ENCODE measurements around the gene IPO5. TPM values are rescaled to one million over a fixed set of nuclear protein-coding genes. Genes with fewer than 3 reads are reported as not detected.

The IPO5 gene
- total RNA-seq, 1 experiment from 2014 or later = 342 TPM

DNA sequence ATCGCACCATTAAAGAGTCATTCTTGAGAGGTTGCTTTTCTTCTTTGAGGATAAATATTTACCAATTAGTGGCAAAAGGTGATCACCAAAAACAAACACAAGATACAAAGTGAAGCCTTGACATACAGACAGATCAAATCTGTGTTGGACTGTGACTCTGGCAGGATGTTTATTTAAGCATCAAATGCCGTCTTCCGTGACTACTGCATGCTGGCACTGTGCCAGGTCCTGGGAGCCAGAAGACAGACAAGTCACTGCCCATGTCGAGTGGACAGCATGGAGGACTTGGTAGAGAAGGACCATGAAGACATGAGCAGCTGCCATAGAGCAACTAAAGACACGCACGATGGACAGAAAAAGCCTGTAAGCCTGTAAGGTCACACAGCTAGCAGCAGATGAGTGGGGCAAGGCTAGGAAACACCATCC lies 96.6 kb downstream of the IPO5 start:
- peaks cover 4 to 6% of the 10 kb centered on the region in 2 experiments; a peak in 3 of 4 replicates for H3K4me1 Mint-ChIP-seq
- H2AFZ ChIP-seq (ENCODE audit: low read length) = no peak overlapping the region

More for the DNA sequence above, 96.6 kb downstream of the IPO5 start:
- Histone ChIP-seq H3T11ph (ENCODE audit: low read length) (no peak overlapping the region), H4K5ac (ENCODE audit: insufficient read length, low read depth, low read length) (no peak overlapping the region), H3K27ac (ENCODE audit: insufficient read length, low read depth, low read length) (no peak overlapping the region), H3K18ac (ENCODE audit: insufficient read length, low read depth, low read length) (no peak overlapping the region), H3K27me3 (ENCODE audit: insufficient read depth, low read length) (no peaks in the 10 kb centered on the region), H3K9ac (ENCODE audit: extremely low read depth, insufficient read length, low read length) (no peak overlapping the region), H2BK12ac (ENCODE audit: insufficient read length, low read depth, low read length) (no peak overlapping the region), H4K91ac (ENCODE audit: insufficient read length, low read depth, low read length) (no peak overlapping the region), H3K79me2 (ENCODE audit: insufficient read depth, low read length) (no peaks in the 10 kb centered on the region), H3K23ac (ENCODE audit: insufficient read length, low read depth, low read length) (no peak overlapping the region), H3K79me1 (ENCODE audit: insufficient read depth, low read depth, low read length, poor library complexity, severe bottlenecking) (no peaks in the 10 kb centered on the region), H3K14ac (ENCODE audit: insufficient read depth, low read length) (no peak overlapping the region; the same call in 1 of the 2 replicates), H2BK20ac (ENCODE audit: low read depth, low read length, poor library complexity, severe bottlenecking) (no peak overlapping the region), H4K20me1 (ENCODE audit: control insufficient read depth, insufficient read depth, insufficient read length) (peaks cover 2% of the 10 kb centered on the region), H2AK5ac (ENCODE audit: insufficient read length, low read length) (no peak overlapping the region), H3K9me3 (ENCODE audit: control insufficient read depth, low read depth, low read length) (no peaks in the 10 kb centered on the region), H2BK5ac (ENCODE audit: insufficient read length, low read length) (no peak overlapping the region), H3K56ac (ENCODE audit: insufficient read length, low read depth, low read length) (no peak overlapping the region), H3K4me2 (ENCODE audit: insufficient read depth, insufficient read length, low read length) (no peak overlapping the region), H3K23me2 (ENCODE audit: insufficient read length, low read depth, low read length, poor library complexity, severe bottlenecking) (no peaks in the 10 kb centered on the region), H3K4ac (ENCODE audit: low read depth, low read length) (no peak overlapping the region), H3K4me1 (ENCODE audit: insufficient read depth, low read length) (no peaks in the 10 kb centered on the region), H2BK120ac (ENCODE audit: low read depth, low read length, poor library complexity, severe bottlenecking) (no peak overlapping the region), H4K8ac (replicated peaks; ENCODE audit: insufficient read length, low read depth, low read length) (no peak overlapping the region), H2BK15ac (ENCODE audit: low read depth, low read length) (no peak overlapping the region)
- H3K27ac Mint-ChIP-seq = no peak overlapping the region; a peak in 1 of 7 replicates
- no peak for TF ChIP-seq CTCF (conservative IDR thresholded peaks at IDR 0.05)
- peaks cover 0 to 3% of the 10 kb centered on the region in 2 experiments; a peak in 2 of 5 replicates for H3K9me3 Mint-ChIP-seq
- H3K27me3 Mint-ChIP-seq (ENCODE audit: low read depth) = peaks cover 1% of the 10 kb centered on the region; the same call in 1 of the 2 replicates
- no peak for DNase-seq
- WGBS (ENCODE audit: extremely low coverage, insufficient read length, low lambda C conversion rate) = no CpG with 5 or more reads among the region's 6 CpGs
- no peak overlapping the region for H3K4me3 Mint-ChIP-seq
- H3K36me3 Mint-ChIP-seq (ENCODE audit: insufficient read depth in 1 of 3, low read depth in 3 of 3) = 0 out of 7 replicates have a peak, but pooled peaks cover 0 to 3% (median 0%) of the 10 kb centered on the region in 3 experiments

All from H9 (cell line).